ENCODE data around the gene ALK. TPM values are rescaled to one million over a fixed set of nuclear protein-coding genes. Genes with fewer than 3 reads are reported as not detected.

Gene ALK
- polyA plus RNA-seq, 3 donors = not detected

- H3K36me3 ChIP-seq (replicated peaks in 1 of 2; ENCODE audit: control insufficient read depth in 1 of 2, insufficient read depth in 2 of 2, low read length in 2 of 2) = no peaks in the 10 kb centered on the region
- no peak overlapping the region for H3K4me2 ChIP-seq (replicated peaks; ENCODE audit: extremely low read depth, low read length, poor library complexity, severe bottlenecking)
- Mint-ChIP-seq H3K36me3 (no peaks in the 10 kb centered on the region), H3K4me3 (no peak overlapping the region), H3K27me3 (ENCODE audit: low read depth in 3 of 3) (peaks cover 2 to 11% (median 3%) of the 10 kb centered on the region in 3 donors), H3K27ac (no peak overlapping the region), H3K4me1 (no peaks in the 10 kb centered on the region), H3K9me3 (peaks cover 0 to 11% (median 3%) of the 10 kb centered on the region in 7 donors)
- intact Hi-C loops (cut with micrococcal nuclease) = no loop called here
- H3K9me3 ChIP-seq (replicated peaks in 1 of 2; ENCODE audit: control insufficient read depth in 1 of 2, insufficient read depth in 1 of 2, low read length in 2 of 2) = no peaks in the 10 kb centered on the region
- no peak overlapping the region for H3K9ac ChIP-seq (ENCODE audit: insufficient read depth, low read length, poor library complexity, severe bottlenecking)
- H2AFZ ChIP-seq (ENCODE audit: insufficient read depth, low read depth, low read length, poor library complexity, severe bottlenecking) = no peak overlapping the region
- H3K4me3 ChIP-seq (replicated peaks in 1 of 3; ENCODE audit: low read depth in 2 of 3, low read length in 3 of 3) = no peak overlapping the region
- H3K79me2 ChIP-seq (ENCODE audit: insufficient read depth, low read length) = no peaks in the 10 kb centered on the region
- TF ChIP-seq CTCF (IDR thresholded peaks at IDR 0.05) = no peak
- H4K20me1 ChIP-seq (ENCODE audit: insufficient read depth, low read length) = no peaks in the 10 kb centered on the region
- WGBS (ENCODE audit: insufficient coverage) = 86% methylated on average over 3 of the region's 3 CpGs
- H3K27me3 ChIP-seq (ENCODE audit: control insufficient read depth in 2 of 2, insufficient read depth in 2 of 2, low read length in 2 of 2) = no peaks in the 10 kb centered on the region
- no peaks in the 10 kb centered on the region for H3K4me1 ChIP-seq (ENCODE audit: control insufficient read depth in 1 of 2, insufficient read depth in 2 of 2, low read length in 2 of 2)
- no peak for DNase-seq
- no peak overlapping the region for H3K27ac ChIP-seq (ENCODE audit: low read depth in 1 of 2, low read length in 2 of 2)
These were observed 660.4 kb downstream of the ALK start for GRCh38 chr2:29261003-29261402.

- no peaks in the 10 kb centered on the region for H3K36me3 Mint-ChIP-seq
- Histone ChIP-seq H3K79me2 (ENCODE audit: insufficient read depth, low read length) (no peaks in the 10 kb centered on the region), H3K9me3 (replicated peaks in 1 of 2; ENCODE audit: control insufficient read depth in 1 of 2, insufficient read depth in 1 of 2, low read length in 2 of 2) (no peaks in the 10 kb centered on the region)
These were observed 661.1 kb downstream of the ALK start for GRCh38 chr2:29260142-29260772.

More at GRCh38 chr2:29260142-29260772, 661.1 kb downstream of the ALK start:
- peaks cover 0 to under 1% of the 10 kb centered on the region in 2 donors for H3K27me3 ChIP-seq (ENCODE audit: control insufficient read depth in 2 of 2, insufficient read depth in 2 of 2, low read length in 2 of 2)
- peaks cover 0 to 11% (median 3%) of the 10 kb centered on the region in 7 donors for H3K9me3 Mint-ChIP-seq
- no peak overlapping the region for H3K4me2 ChIP-seq (replicated peaks; ENCODE audit: extremely low read depth, low read length, poor library complexity, severe bottlenecking)
- H2AFZ ChIP-seq (ENCODE audit: insufficient read depth, low read depth, low read length, poor library complexity, severe bottlenecking) = no peak overlapping the region
- no peaks in the 10 kb centered on the region for H3K4me1 ChIP-seq (ENCODE audit: control insufficient read depth in 1 of 2, insufficient read depth in 2 of 2, low read length in 2 of 2)
- no peak overlapping the region for H3K27ac ChIP-seq (ENCODE audit: low read depth in 1 of 2, low read length in 2 of 2)
- H3K9ac ChIP-seq (ENCODE audit: insufficient read depth, low read length, poor library complexity, severe bottlenecking) = no peak overlapping the region
- intact Hi-C loops (cut with micrococcal nuclease) = no loop called here
- WGBS (ENCODE audit: insufficient coverage) = 100% methylated on average over 1 of the region's 6 CpGs
- H4K20me1 ChIP-seq (ENCODE audit: insufficient read depth, low read length) = no peaks in the 10 kb centered on the region
- H3K4me1 Mint-ChIP-seq = no peaks in the 10 kb centered on the region
- H3K4me3 Mint-ChIP-seq = no peak overlapping the region
- TF ChIP-seq CTCF (IDR thresholded peaks at IDR 0.05) = no peak
- peaks cover 2 to 13% (median 3%) of the 10 kb centered on the region in 3 donors for H3K27me3 Mint-ChIP-seq (ENCODE audit: low read depth in 3 of 3)
- H3K27ac Mint-ChIP-seq = no peak overlapping the region
- H3K36me3 ChIP-seq (replicated peaks in 1 of 2; ENCODE audit: control insufficient read depth in 1 of 2, insufficient read depth in 2 of 2, low read length in 2 of 2) = no peaks in the 10 kb centered on the region
- no peak overlapping the region for H3K4me3 ChIP-seq (replicated peaks in 1 of 3; ENCODE audit: low read depth in 2 of 3, low read length in 3 of 3)
- DNase-seq = no peak

Measured in CD14-positive monocyte (primary cell).